AG04449 (cell line): ENCODE results near the gene EMILIN2.
A peak's percentile ranks its signal among the peaks of the same experiment; 100 is the strongest.
"Not testable (repeated sequence)": the region's sequence is repeated elsewhere in the genome, so short reads cannot be mapped to it uniquely, and the experiment has no call there.

ENCODE experiments used
- CTCF ChIA-PET: fragments of 350-600 bp; formaldehyde crosslinking; extraction: SDS; loops from one replicate; lab custom pipeline; 2021; ENCODE audit warnings: antibody characterized with exemption; lab: Yijun Ruan, JAX
- POLR2A ChIA-PET: fragments of 400-600, 350-600 bp; formaldehyde crosslinking; extraction: SDS; loops from one replicate; lab custom pipeline; 2020; ENCODE audit warnings: antibody characterized with exemption, inconsistent platforms; lab: Yijun Ruan, JAX
- DNase-seq: peaks from one replicate; pipeline ENCODE4 v3.0.0-alpha.2; 2010; ENCODE audit warnings: low read depth, low spot score
- H3K4me3 ChIP-seq: 2 replicates; pipeline ENCODE4 v1.5.1; 2011; ENCODE audit warnings: low read depth, mild to moderate bottlenecking, control low read depth, low read length
- CTCF ChIP-seq: IDR thresholded peaks from one replicate; pipeline ENCODE4 v1.5.1; 2011; ENCODE audit warnings: mild to moderate bottlenecking, moderate library complexity, low read length, control low read depth, inconsistent platforms; ENCODE audit not compliant: insufficient read depth; ENCODE audit errors: missing control alignments

EMILIN2 gene

DNA sequence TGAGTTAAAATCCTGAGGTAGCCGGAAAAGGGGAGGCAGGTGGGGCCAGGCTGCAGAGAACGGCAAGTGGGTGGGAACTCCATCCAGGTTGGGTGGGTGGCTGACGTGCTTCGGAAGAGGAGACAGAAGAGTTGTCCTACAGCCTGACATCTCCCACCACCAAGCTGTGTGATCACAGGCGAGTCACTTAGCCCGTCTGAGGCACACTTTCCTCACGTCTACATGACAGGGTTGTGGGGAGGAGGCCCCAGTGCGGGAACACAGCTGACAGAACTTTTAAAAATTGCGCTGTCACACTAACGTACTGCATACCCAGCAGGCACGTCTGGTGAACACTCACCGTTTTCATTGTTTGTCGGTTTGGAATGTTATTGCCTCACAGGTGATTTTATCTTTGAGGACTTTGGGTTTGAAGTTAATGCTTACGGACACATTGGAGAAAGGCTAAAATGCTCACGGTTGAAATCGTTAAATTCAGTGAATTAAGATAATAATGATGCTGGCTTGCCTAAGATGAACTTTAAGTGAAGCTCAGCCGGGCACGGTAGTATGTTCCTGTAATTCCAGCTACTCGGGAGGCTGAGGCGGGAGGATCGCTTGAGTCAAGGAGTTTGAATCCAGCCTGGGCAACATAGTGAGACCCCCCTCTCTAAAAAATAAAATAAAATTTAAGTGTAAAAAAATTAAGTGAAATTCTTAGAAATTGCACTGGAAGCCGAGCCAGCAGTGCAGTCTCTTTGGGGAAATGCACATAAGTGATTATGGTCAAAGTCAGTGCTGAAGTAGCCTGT lies 8.9 kb downstream of the EMILIN2 start:
- DNase-seq, result no peak

GRCh38 chr18:2856547-2857170 lies 9.9 kb downstream of the EMILIN2 start:
- no peak overlapping the region for H3K4me3 ChIP-seq
- no peak for TF ChIP-seq CTCF
- POLR2A ChIA-PET, result no interaction called here
- DNase-seq, result no peak
- CTCF ChIA-PET, result interaction anchor here (0.8 kb wide), 1 partner anchor 71 kb away, joined by 3 read pairs; no protein-coding TSS in a partner anchor

More for the DNA sequence above, 8.9 kb downstream of the EMILIN2 start:
- TF ChIP-seq CTCF, result no peak
- POLR2A ChIA-PET, result no interaction called here
- CTCF ChIA-PET, result interaction anchor here (0.8 to 1.0 kb wide), 2 partner anchors 18 to 72 kb away, joined by 3 read pairs; no protein-coding TSS in a partner anchor
- no peak overlapping the region for H3K4me3 ChIP-seq

DNA sequence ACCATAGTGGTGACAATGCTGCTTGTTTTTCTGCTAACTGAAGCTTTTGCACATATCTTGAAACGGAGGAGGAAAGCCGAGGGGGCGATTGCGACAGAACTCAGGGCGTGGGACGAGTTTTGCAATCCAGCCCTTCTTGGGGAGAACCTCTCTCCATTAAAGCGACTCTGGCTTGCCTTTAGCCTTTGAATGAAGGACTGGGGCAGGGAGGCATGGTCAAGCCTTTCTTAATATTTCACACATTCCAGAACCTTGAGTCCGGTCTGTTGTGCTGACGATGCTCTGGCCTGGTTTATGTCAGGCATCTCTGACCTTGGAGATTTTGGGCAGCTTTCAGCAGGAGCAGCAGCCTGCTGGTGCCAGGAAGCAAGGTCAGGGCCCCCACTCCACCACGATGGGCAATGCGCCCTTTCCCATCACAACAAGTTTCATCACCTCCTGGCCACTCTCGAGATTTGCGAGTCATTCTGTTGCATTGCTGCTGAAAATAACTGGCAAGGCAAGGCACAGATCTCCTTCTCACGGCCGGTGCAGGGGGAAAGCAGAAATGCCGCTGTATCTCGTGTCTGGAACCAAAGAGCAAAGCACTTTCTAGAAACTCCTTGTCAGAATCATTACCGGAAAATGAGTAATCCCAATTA lies 10.8 kb downstream of the EMILIN2 start:
- CTCF ChIA-PET, result no interaction called here
- peak overlapping the region; percentile 33 for H3K4me3 ChIP-seq
- POLR2A ChIA-PET, result no interaction called here
- DNase-seq, result peak; percentile 60
- no peak for TF ChIP-seq CTCF

GRCh38 chr18:2860397-2860796 lies 13.6 kb downstream of the EMILIN2 start:
- H3K4me3 ChIP-seq, CTCF ChIA-PET, POLR2A ChIA-PET, DNase-seq: not testable (repeated sequence)

DNA sequence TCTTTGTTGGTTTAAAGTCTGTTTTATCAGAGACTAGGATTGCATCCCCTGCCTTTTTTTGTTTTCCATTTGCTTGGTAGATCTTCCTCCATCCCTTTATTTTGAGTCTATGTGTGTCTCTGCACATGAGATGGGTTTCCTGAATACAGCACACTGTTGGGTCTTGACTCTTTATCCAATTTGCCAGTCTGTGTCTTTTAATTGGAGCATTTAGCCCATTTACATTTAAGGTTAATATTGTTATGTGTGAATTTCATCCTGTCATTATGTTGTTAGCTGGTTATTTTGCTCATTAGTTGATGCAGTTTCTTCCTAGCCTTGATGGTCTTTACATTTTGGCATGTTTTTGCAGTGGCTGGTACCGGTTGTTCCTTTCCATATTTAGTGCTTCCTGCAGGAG lies 17.2 kb downstream of the EMILIN2 start:
- POLR2A ChIA-PET, CTCF ChIA-PET, DNase-seq, H3K4me3 ChIP-seq: not testable (repeated sequence)

DNA sequence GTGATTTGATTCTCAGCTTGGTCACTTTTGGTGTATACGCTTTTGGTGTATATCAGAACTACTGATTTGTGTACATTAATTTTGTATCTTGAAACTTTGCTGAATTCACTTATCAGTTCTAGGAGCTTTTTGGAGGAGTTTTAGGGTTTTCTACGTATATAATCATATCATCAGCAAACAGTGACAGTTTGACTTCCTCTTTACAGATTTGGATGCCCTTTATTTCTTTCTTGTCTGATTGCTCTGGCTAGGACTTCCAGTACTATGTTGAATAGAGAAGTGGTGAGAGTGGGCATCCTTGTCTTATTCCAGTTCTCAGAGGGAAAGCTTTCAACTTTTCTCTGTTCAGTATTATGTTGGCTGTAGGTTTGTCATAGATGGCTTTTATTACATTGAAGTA lies 19.7 kb downstream of the EMILIN2 start:
- DNase-seq, CTCF ChIA-PET, POLR2A ChIA-PET, H3K4me3 ChIP-seq: not testable (repeated sequence)

DNA sequence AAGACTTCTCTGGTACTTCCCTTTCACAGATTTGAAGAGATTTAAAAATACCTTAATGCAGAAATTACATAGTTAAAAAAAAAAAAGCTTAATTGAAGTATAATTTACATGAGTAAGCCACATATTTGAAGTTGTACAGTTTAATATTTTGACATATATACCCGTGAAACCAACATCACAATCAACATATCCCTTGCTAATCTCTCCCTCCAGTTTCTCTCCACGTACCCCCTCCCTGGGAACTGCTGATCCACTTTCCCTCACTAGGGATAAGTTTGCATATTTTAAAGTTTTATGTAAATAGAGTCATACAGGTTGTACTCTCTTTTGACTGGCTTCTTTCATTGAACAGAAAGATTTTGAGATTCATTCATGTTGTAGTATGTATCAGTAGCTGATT lies 22.4 kb downstream of the EMILIN2 start:
- DNase-seq, result no peak
- H3K4me3 ChIP-seq, result no peak overlapping the region
- ChIA-PET CTCF (no interaction called here), POLR2A (no interaction called here)
- TF ChIP-seq CTCF, result no peak
